ENCODE measurements around the gene REEP6. TPM values are rescaled to one million over a fixed set of nuclear protein-coding genes. Genes with fewer than 3 reads are reported as not detected.

The REEP6 gene
- total and polyA plus RNA-seq, 2 experiments from 2014 or later = 3.0 to 4.3 TPM

GRCh38 chr19:1471010-1471514 is 19.9 kb upstream of the REEP6 start:
- no peaks in the 10 kb centered on the region for H4K20me1 ChIP-seq (ENCODE audit: insufficient read depth)
- no peaks in the 10 kb centered on the region for H3F3A ChIP-seq (ENCODE audit: insufficient read depth)
- H3K9me2 ChIP-seq (ENCODE audit: insufficient read depth) = no peaks in the 10 kb centered on the region
- H3K4me1 ChIP-seq (ENCODE audit: insufficient read depth) = no peaks in the 10 kb centered on the region
- H3K79me2 ChIP-seq (ENCODE audit: insufficient read depth) = peaks cover under 1% of the 10 kb centered on the region
- no peak overlapping the region for H3K27ac ChIP-seq
- no peak overlapping the region for H2AFZ ChIP-seq
- H3K9ac ChIP-seq = no peak overlapping the region
- 5 to 6% methylated on average over 28 of the region's 28 CpGs for WGBS, 2 experiments (ENCODE audit: low coverage in 1 of 2, low lambda C conversion rate in 2 of 2, missing lambda C conversion rate in 2 of 2)
- peak overlapping the region; percentile 89 for H3K4me2 ChIP-seq (ENCODE audit: unreplicated experiment)
- no peaks in the 10 kb centered on the region for H3K36me3 ChIP-seq (ENCODE audit: low read depth)
- in situ Hi-C loops (cut with MboI) = no loop called here
- TF ChIP-seq EZH2phosphoT487 (IDR thresholded peaks at IDR 0.05; ENCODE audit: insufficient read depth, low read depth) (no peak), EZH2 (IDR thresholded peaks at IDR 0.05; ENCODE audit: insufficient read depth, poor library complexity, severe bottlenecking) (peak; percentile 50)
- H3K9me3 ChIP-seq (ENCODE audit: low read depth) = no peaks in the 10 kb centered on the region
- H3K27me3 ChIP-seq (replicated peaks; ENCODE audit: insufficient read depth) = no peaks in the 10 kb centered on the region; the same call in 1 of the 2 replicates
- peak overlapping the region; percentile 61 for H3K4me3 ChIP-seq
- peak; percentile 59 for DNase-seq

- DNase-seq = peak; percentile 55
- no peaks in the 10 kb centered on the region for H3K9me3 ChIP-seq (ENCODE audit: low read depth)
- no peak overlapping the region for H2AFZ ChIP-seq
- H4K20me1 ChIP-seq (ENCODE audit: insufficient read depth) = no peaks in the 10 kb centered on the region
- H3K27me3 ChIP-seq (replicated peaks; ENCODE audit: insufficient read depth) = no peaks in the 10 kb centered on the region; the same call in 1 of the 2 replicates
- no peaks in the 10 kb centered on the region for H3K36me3 ChIP-seq (ENCODE audit: low read depth)
- no peaks in the 10 kb centered on the region for H3K9me2 ChIP-seq (ENCODE audit: insufficient read depth)
- in situ Hi-C loops (cut with MboI) = no loop called here
- no peak overlapping the region for H3K9ac ChIP-seq
- peak overlapping the region; percentile 89 for H3K4me2 ChIP-seq (ENCODE audit: unreplicated experiment)
- TF ChIP-seq EZH2 (IDR thresholded peaks at IDR 0.05; ENCODE audit: insufficient read depth, poor library complexity, severe bottlenecking) = no peak
- no peak for TF ChIP-seq EZH2phosphoT487 (IDR thresholded peaks at IDR 0.05; ENCODE audit: insufficient read depth, low read depth)
- no peak overlapping the region for H3K4me3 ChIP-seq
- no peaks in the 10 kb centered on the region for H3F3A ChIP-seq (ENCODE audit: insufficient read depth)
- WGBS, 2 experiments (ENCODE audit: low coverage in 1 of 2, low lambda C conversion rate in 2 of 2, missing lambda C conversion rate in 2 of 2) = 10 to 14% methylated on average over 16 to 24 of the region's 24 CpGs
- no peaks in the 10 kb centered on the region for H3K4me1 ChIP-seq (ENCODE audit: insufficient read depth)
- peaks cover 6% of the 10 kb centered on the region for H3K79me2 ChIP-seq (ENCODE audit: insufficient read depth)
- no peak overlapping the region for H3K27ac ChIP-seq
Measured at GRCh38 chr19:1471515-1472160, 19.3 kb upstream of the REEP6 start.

GRCh38 chr19:1472231-1473084 is 18.5 kb upstream of the REEP6 start:
- Histone ChIP-seq H3K4me3 (no peak overlapping the region), H2AFZ (no peak overlapping the region), H4K20me1 (ENCODE audit: insufficient read depth) (no peaks in the 10 kb centered on the region), H3F3A (ENCODE audit: insufficient read depth) (no peaks in the 10 kb centered on the region), H3K36me3 (ENCODE audit: low read depth) (no peaks in the 10 kb centered on the region), H3K79me2 (ENCODE audit: insufficient read depth) (peaks cover 13% of the 10 kb centered on the region), H3K4me1 (ENCODE audit: insufficient read depth) (no peaks in the 10 kb centered on the region), H3K4me2 (ENCODE audit: unreplicated experiment) (no peak overlapping the region), H3K9me2 (ENCODE audit: insufficient read depth) (no peaks in the 10 kb centered on the region), H3K9ac (no peak overlapping the region), H3K27me3 (replicated peaks; ENCODE audit: insufficient read depth) (no peaks in the 10 kb centered on the region; the same call in 1 of the 2 replicates), H3K27ac (no peak overlapping the region), H3K9me3 (ENCODE audit: low read depth) (no peaks in the 10 kb centered on the region)
- in situ Hi-C loops (cut with MboI) = no loop called here
- 41 to 52% methylated on average over 37 to 44 of the region's 44 CpGs for WGBS, 2 experiments (ENCODE audit: low coverage in 1 of 2, low lambda C conversion rate in 2 of 2, missing lambda C conversion rate in 2 of 2)
- no peak for DNase-seq
- TF ChIP-seq EZH2 (IDR thresholded peaks at IDR 0.05; ENCODE audit: insufficient read depth, poor library complexity, severe bottlenecking) (no peak), EZH2phosphoT487 (IDR thresholded peaks at IDR 0.05; ENCODE audit: insufficient read depth, low read depth) (no peak)

GRCh38 chr19:1473085-1473851 is 17.7 kb upstream of the REEP6 start:
- DNase-seq = no peak
- Histone ChIP-seq H3K4me3 (no peak overlapping the region), H3K79me2 (ENCODE audit: insufficient read depth) (peaks cover 22% of the 10 kb centered on the region), H3K4me2 (ENCODE audit: unreplicated experiment) (no peak overlapping the region), H3K27me3 (replicated peaks; ENCODE audit: insufficient read depth) (no peaks in the 10 kb centered on the region; the same call in 1 of the 2 replicates), H3K9me3 (ENCODE audit: low read depth) (no peaks in the 10 kb centered on the region), H3K4me1 (ENCODE audit: insufficient read depth) (no peaks in the 10 kb centered on the region), H3K27ac (no peak overlapping the region), H3K9me2 (ENCODE audit: insufficient read depth) (no peaks in the 10 kb centered on the region), H3F3A (ENCODE audit: insufficient read depth) (no peaks in the 10 kb centered on the region), H3K9ac (no peak overlapping the region), H2AFZ (no peak overlapping the region), H3K36me3 (ENCODE audit: low read depth) (no peaks in the 10 kb centered on the region), H4K20me1 (ENCODE audit: insufficient read depth) (no peaks in the 10 kb centered on the region)
- in situ Hi-C loops (cut with MboI) = no loop called here
- TF ChIP-seq EZH2phosphoT487 (IDR thresholded peaks at IDR 0.05; ENCODE audit: insufficient read depth, low read depth) (no peak), EZH2 (IDR thresholded peaks at IDR 0.05; ENCODE audit: insufficient read depth, poor library complexity, severe bottlenecking) (no peak)
- 66 to 68% methylated on average over 20 of the region's 20 CpGs for WGBS, 2 experiments (ENCODE audit: low coverage in 1 of 2, low lambda C conversion rate in 2 of 2, missing lambda C conversion rate in 2 of 2)
